NCI-H1105 (cell line): Measurements from ENCODE around the gene DDX43.
"Not testable (repeated sequence)": the region's sequence is repeated elsewhere in the genome, so short reads cannot be mapped to it uniquely, and the experiment has no call there.

Experiments used
- DNase-seq: peaks from one replicate; lab custom pipeline; 2025; lab: John Stamatoyannopoulos, UW

DDX43 gene

GRCh38 chr6:73388800-73389512 is 5.7 kb upstream of the DDX43 start:
- peak; percentile 50 for DNase-seq

GRCh38 chr6:73389854-73390253 is 4.8 kb upstream of the DDX43 start:
- DNase-seq = no peak

GRCh38 chr6:73391675-73392074 is 3.0 kb upstream of the DDX43 start:
- no peak for DNase-seq

GRCh38 chr6:73392188-73392587 is 2.4 kb upstream of the DDX43 start:
- not testable (repeated sequence) for DNase-seq

- DNase-seq = no peak
These were observed 1.4 kb upstream of the DDX43 start for GRCh38 chr6:73393278-73393677.

GRCh38 chr6:73395875-73396274 is 1.2 kb downstream of the DDX43 start:
- no peak for DNase-seq

GRCh38 chr6:73400656-73401055 is 6.0 kb downstream of the DDX43 start:
- no peak for DNase-seq

GRCh38 chr6:73409395-73409794 is 14.8 kb downstream of the DDX43 start:
- no peak for DNase-seq

- DNase-seq = no peak
These were observed 18.5 kb downstream of the DDX43 start for GRCh38 chr6:73413102-73413501.

GRCh38 chr6:73418081-73418741 is 23.6 kb downstream of the DDX43 start:
- no peak for DNase-seq

- DNase-seq = no peak
These were observed 26.9 kb downstream of the DDX43 start for GRCh38 chr6:73421534-73421933.

GRCh38 chr6:73435236-73435635 is 40.6 kb downstream of the DDX43 start:
- DNase-seq = no peak

- no peak for DNase-seq
These were observed 48.9 kb downstream of the DDX43 start for GRCh38 chr6:73443555-73443954.

GRCh38 chr6:73451223-73452106 is 56.8 kb downstream of the DDX43 start:
- no peak for DNase-seq

- no peak for DNase-seq
These were observed 57.5 kb downstream of the DDX43 start, which contains the start of gene CGAS for GRCh38 chr6:73452107-73452461. CGAS (minus strand) TSS chr6:73452297; CDS start chr6:73452181, 116 bp downstream.

GRCh38 chr6:73455865-73456629 is 61.4 kb downstream of the DDX43 start:
- no peak for DNase-seq

GRCh38 chr6:73459474-73459873 is 64.8 kb downstream of the DDX43 start:
- not testable (repeated sequence) for DNase-seq

- DNase-seq = no peak
These were observed 65.4 kb downstream of the DDX43 start for GRCh38 chr6:73460056-73460455.

- DNase-seq = peak; percentile 84
These were observed 67.1 kb downstream of the DDX43 start, which contains the start of gene MTO1 for GRCh38 chr6:73461537-73462350. MTO1 (plus strand) TSS chr6:73461737; CDS start chr6:73461855, 118 bp downstream.
